ENCODE results near the gene MTAP.

MTAP gene

DNA sequence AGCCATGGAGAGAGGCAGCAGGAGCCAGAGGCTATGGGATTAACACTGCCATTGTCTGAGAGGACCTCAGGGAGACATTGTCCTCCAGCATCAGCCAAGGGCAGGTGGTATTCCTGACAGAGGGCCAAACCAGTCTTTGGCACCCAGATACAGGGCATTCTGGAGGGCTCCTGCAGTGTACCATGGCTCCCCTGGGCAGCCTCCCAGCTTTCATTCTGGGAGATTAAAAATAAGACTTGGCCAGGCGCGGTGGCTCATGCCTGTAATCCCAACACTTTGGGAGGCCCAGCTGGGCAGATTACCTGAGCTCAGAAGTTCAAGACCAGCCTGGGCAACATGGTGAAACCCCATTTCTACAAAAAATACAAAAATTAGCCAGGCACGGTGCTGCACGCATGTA lies 4.2 kb downstream of the MTAP start:
- no peak for FAIRE-seq

DNA sequence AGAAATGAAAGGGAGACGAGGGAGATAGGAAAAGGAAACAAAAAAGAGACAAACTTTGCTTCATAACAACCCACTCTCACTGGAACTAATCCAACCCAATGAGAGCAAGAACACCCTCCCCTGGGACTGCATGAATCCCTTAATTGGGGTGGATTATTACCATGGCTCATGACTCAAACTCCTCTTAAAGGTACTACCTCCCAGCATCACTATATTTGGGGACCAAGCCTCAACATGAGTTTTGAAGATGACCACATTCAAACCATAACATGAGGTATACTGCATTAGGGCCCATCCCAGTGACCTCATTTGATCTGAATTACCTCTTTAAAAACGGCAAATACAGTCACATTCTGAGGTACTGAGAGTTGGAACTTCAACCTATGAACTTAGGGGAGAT lies 8.0 kb downstream of the MTAP start:
- no peak for FAIRE-seq

DNA sequence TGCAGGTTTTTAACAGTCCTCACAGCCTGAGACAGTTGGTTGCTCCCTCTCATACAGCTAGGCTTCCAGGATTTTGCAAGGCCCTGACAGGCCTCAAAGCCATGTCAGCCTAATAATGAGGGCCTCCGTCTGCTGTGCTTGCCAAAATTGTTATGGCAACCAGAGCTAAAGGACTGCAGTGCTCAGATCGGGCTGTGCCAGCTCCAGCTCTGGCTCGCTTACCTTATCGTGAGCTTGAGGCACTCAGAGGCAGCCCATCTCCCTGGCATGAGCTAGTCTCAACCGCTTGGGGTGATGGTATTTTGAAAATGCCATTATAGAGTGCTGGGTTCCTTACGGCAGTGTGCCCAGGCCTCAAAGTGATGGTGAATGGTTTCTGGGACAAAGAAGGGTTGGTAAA lies 8.4 kb downstream of the MTAP start:
- no peak for FAIRE-seq

DNA sequence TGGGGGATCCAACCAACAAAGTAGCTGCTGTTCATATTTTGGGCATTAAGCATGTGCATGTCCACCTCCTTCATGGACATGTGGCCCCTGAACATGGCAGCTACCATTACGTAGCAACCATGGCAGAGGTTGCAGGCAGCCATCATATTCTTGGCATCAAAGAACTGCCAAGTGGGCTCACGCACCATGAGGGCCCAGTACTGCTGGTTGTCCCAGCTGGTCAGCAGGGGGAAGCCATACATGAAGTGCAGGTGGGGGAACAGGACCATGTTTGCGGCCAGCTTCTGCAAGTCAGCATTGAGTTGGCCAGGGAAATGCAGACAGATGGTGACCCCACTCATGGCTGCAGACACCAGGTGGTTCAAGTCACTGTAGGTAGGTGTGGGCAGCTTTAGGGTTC lies 9.5 kb downstream of the MTAP start:
- no peak for FAIRE-seq

DNA sequence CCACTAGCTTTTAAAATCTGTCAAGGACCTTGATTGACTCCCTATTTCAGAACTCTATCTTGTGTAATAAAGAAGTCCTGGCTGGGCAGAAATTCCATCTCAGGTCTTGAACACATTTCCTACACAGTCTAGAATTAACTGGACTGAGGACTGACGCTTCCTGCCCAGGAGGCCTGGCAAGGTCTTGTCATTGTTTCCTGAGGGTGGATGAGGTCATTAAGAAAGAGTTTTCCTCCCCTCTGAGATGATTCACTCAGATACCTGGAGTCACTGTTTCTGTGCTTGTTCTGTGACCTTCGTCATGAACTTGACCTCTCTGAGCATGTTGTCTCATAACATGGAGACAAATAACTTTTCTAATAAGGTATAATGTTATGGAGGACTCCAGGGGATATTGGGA lies 10.0 kb downstream of the MTAP start:
- FAIRE-seq, result no peak

DNA sequence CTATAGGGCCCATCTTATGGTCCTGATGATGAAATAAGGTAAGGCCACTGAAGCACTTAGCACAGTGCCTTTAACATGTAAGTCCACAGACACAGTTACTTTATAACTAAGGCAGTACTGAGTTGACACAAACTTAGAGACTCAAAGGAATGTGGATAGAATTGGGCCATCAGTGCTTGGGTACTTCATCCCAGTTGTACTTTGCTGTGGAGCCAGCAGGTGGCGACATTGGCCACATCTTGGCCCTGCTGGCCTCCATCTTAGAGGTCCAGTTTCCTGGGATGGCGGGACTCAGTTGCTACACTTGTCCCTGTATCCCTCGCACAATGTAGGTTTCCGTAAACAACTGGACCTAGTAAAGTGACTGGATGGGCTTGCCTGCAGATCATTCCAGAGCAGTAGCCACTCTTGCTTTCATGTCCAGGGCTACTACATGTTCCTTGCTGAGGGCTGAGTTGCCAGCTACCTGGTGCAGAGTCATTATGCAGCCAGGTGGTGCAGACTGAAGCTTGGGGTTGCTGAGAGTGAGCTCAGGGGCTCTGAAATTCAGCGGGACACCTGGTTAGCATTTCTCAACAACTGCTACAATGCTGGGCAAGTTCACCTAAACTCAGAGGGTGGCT lies 10.6 kb downstream of the MTAP start:
- peak; percentile 58 for FAIRE-seq

DNA sequence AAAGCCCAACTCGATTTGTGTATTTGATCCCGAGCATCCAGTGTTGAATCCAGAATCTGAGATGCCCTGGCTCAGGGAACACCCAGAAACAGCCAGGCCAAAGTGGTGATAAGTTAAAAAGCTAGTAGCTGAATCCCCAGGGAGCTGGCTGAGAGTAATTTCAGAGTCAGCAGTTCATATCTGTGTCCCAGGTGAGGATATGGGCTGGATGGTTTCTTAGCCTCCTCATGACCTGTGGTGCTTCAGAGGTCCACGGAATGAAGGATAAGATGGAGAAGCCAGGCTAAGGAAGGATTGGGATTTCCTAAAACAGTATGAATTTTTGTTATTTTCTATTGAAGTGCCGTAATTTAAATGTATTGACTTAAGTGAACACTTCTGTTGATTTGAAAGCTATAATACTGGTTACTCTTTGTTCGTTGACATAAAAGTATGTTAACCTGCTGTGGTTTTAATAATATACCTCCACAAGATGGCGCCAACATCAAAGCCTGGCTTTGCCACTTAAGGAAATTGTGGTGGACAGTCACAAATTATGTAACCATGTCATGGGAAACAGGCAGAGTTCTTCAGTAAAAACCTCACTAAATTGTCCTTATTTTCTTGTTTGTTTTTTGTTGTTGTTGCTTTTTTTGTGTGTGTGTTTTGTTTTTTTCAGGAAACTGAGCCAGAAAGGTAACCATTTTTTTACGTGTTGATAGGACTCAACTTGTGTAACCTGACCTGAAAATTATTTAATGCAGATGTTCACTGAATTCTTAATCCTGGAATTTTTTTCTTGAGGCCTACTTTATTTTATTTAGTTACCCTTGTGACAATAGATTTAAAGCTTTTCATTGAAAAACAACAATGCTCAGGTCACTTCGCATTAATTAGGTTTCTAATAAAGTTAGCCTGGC lies 11.4 kb downstream of the MTAP start:
- FAIRE-seq, result peak; percentile 95

DNA sequence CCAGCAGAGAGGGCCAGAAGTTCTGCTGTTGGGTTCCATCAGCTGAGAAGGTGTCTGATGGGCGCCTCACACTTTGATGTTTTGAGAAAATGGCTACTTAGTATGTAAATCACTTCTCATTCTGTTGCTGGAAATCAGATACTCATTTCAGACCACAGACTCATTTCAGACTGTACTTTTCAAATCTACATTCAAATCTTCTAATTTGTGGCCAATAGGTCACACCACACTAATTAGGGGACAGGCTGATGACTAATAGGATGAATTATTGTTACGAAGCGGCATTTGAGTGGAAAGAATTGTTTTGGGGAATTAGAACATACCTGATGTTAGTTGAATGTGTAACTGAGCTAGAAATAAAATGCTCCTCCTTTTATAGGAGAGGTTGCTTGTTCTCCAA lies 13.2 kb downstream of the MTAP start:
- FAIRE-seq, result no peak

DNA sequence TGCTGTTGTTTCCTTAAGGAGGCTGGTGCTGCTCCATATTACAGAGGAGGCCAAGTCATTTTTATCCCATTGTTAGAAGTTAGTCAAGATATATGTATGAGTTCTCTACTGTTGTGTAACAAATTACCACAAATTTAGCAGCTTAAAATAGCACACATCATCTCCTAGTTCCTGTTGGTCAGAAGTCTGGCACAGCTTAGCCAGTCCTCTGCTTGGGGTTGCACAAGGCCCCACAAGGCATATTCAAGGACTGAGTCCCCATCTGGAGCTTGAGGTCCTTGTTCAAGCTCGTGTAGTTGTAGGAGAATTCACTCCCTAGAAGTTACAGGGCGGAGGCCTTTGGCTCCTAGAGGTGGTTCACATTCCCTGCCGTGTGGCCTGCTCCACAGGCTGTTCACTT lies 14.7 kb downstream of the MTAP start:
- no peak for FAIRE-seq

DNA sequence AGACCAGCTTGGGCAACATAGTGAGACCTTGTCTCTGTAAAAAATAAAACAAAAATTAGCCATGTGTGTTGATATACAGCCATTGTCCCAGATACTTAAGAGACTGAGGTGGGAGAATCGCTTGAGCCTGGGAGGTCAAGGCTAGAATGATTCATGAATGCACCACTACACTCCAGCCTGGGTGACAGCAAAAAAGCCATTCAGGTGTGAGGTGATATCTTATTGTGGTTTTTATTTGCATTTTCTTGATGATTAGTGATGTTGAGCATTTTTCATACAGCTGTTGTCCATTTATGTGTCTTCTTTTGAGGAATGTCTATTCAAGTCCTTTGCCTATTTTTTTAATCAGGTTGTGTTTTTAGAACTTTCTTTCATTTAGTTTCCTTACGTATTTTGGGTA lies 23.2 kb downstream of the MTAP start:
- FAIRE-seq, result no peak

DNA sequence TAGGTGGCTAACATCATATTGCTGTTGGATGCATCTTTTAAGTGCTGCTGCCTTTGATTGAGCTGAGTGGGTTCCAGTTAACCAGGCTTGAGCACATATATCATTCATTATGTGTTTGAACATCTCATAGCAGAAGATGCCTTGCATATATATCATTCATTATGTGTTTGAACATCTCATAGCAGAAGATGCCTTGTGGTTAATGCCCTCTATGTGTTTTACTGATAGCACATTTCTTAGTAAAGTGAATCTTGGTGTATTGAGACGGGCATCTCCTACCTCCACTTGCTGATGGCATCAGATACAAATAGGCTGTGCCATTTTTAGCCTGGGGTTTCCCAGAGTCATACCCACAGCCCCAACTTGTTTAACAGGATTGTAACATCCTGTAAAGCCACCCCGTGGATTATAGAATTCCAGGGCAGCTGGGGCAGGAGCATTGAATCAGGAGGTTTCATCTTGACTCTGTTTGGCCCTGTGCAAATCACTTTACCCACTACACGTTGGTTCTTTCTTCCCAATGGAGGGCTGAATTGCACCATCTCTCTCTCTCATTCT lies 26.5 kb downstream of the MTAP start:
- no peak for FAIRE-seq

DNA sequence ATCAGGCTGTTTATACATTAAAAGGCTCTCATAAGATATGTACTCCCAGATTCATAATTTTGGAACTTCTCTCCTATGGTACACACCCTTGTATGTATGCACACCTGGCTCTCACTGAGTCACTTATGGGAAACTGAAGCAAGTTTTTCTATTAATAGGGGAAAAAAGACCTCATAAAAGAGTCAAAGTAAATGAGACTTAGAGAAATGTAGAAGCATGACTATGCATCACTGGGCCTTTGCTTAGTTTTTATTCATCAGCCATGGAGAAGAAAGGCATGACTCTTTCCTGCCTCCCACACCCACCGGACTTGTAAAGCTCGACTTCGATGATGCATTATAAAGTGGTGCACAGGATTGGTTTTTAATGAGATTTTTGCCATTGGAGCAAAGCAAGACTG lies 28.2 kb downstream of the MTAP start:
- FAIRE-seq, result no peak

DNA sequence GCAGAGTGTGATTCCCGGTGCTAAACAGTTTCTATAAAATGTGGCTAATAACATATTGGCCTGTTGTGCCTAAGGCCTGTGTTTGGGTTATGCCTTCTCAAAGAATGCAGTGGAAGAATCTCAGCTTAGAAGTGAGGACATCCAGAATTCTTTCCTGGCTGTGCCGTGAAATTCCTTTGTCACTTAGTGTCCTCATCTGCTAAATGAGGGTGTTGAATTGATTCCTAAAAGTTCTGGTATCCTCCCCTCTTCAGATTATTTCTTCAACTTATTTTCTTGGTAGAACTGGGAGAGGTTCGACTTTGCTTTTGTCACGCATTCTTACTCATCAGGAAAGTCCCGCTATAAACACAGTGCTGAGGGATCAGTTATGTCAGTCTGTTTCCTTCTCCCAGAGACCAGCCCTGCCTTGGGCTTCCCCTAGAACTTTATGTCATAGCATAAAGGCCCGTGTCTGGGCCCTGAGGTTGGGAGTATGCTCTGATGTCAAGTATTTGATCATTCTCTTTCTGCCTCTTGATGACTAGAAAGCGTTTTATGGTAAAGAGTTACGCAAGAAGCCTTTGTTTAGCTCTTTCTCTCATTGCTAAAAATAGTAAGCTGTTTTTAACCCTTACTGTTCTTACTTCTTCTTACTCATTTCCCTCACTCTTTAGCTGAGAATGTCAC lies 29.5 kb downstream of the MTAP start:
- no peak for FAIRE-seq

DNA sequence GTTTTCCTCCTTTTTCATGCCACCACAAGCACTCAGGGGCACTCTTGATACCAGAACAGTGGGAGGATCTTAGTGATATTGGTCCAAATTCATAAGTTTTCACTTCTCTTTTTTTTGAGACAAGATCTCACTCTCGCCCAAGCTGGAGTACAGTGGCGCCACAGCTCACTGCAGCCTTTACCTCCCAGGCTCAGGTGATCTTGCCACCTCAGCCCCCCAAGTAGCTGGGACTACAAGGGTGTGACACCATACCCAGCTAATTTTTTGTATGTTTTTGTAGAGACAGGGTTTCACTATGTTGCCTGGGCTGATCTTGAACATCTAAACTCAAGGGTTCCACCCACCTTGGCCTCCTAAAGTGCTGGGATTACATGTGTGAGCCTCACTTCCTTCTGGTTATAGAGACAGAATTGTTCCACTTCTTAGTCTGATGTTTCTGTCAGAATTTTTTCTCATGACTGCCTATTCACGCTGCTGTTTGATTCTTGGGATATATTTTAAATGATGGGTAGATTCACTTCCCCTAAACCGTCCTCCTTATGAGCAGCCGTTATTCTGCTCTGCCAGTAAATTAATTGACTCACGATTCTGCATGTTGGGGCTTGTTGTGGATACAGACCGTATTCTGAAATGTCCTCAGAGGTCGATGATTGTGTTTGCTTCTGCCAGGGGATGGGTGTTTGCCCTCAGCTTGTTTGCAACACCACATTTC lies 30.8 kb downstream of the MTAP start:
- no peak for FAIRE-seq

DNA sequence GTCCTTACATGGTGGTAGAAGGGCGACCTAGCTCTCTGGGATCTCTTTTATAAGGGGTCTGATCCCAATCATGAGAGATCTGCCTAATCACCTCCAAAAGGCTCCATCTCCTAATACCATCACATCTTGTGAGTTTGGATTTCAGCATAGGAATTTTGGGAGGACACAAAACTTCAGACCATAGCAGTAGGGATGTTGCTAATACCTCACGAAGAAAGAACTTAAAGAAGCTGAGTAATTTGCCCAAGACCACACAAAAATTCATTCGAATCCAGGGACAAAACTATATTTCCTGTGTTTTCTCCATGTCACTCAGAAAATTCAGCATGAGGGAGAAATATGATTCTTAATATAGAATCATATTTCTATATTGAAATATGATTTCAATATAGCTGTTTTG lies 32.7 kb downstream of the MTAP start:
- FAIRE-seq, result no peak

DNA sequence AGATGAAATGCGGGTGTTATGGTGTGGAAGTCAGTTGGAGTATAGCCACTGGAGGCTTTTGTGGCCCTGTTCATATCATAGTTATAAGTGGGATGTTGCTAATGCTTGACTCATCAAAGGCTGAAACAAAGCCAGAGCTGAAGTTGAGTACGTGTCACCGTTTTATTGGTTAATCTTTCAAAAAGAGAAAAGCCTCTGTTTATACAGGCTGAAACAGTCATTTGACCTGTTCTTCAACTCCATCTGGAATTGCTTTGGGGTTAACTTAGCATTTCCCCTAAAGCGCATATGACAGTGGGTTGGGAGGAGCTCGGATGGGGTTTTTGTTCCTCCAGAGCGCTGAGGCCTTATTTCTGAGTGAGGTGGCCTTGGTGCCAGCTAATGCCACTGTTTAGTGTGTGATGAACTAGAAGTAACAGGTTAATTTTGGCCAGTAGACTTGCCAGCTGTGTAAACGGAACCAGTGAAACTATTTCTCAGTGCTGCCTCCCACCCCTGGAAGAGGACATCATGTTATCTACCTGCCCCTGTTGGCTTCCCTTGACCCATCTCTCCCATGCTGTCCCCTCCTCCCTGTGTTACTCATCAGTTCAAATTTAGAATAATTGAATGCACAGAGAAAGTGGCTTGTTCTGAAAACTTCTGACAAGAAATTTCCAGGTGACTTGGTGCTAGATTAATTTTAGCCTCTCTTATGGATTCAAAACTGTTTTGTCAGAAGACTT lies 34.2 kb downstream of the MTAP start:
- FAIRE-seq, result no peak

DNA sequence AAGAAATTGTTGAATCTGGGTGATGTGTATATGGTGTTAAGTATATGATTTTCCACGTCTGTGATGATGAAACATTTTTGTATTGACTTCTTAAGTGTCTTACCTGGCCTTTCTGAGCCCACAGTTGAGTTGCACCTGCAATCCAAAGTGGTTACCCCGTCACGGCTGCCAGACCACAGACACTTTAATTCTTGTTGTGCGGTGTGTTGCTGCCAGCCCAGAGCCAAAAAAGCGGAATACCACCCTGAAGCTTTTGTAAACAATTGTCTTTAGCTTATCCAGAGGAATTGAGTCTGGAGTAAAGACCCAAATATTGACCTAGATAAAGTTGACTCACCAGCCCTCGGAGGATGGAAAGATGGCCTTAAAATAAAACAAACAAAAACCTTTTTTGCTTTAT lies 35.1 kb downstream of the MTAP start:
- FAIRE-seq, result no peak

DNA sequence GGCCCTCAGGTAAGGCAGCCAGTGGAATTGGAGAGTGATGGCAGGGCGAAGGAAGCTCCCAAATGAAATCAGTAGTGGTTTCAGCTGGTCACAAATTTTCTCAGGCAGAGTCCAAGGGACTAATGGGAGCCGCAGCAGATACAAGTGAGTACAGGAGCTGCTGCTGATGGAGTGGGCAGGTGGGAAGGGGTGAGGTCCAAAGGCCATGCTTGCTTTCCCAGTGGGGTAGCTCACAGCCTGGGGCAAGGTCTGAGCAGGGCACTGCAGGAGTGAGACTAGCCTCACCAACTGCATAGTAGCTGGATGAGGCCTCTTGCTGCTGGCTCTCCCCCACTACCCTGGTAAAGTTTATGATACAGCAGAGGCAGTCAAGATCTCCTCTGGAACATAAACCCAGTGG lies 38.2 kb downstream of the MTAP start:
- no peak for FAIRE-seq

DNA sequence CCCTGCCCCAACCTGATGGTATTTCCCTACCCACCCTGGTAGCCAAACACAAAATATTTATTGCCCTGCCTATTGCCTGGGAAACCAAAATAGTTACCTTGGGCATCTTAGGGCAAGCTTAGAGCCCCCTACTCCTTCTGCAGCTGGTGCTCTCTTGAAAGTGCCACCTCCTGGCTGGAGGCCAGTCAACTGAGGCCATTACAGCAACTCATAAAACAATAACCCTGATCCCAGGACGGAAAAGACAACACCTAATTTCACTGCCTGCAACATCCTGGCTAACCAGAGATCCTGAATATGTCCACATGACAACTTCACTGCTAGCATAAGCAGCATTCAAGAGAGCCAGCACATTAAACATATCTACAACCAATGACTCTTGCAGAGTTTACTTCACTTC lies 38.7 kb downstream of the MTAP start:
- FAIRE-seq, result no peak

DNA sequence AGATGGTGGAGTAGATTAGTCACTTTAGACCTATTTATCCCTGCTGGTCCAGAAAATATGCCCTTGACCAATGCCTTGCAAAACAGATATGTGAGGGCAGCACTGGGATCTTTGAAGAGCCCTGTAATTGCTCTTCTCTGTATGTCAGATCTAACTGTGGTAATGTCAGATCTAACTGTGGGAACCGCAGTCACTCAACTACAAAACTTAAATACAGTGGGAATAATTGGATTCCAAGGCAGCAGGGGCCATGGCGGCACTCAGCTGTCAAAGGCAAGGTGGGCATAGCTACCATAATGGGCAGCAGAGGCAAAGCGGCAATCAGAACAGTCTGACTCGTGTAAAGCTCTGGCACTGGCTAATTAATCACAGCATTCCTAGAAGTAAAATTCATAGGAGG lies 46.2 kb downstream of the MTAP start:
- no peak for FAIRE-seq

DNA sequence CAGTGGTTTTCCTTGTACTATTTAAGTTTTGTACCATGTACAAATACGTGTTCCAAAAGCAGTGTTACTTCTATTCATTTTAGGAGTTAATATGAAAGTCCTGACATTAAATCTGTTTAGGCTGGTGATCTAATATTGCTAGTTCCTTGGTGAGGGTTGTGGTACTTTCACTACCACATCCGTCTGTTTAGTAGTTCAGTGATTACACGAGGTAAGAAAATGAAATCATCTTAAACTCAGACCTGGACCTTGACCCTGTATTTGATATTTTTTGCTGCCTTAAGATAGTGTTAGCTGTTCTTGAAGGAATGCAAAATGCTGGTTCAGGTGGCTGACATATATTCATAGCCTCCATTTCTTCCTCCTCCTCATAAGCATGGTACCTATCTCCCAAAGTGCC lies 50.3 kb downstream of the MTAP start:
- no peak for FAIRE-seq

DNA sequence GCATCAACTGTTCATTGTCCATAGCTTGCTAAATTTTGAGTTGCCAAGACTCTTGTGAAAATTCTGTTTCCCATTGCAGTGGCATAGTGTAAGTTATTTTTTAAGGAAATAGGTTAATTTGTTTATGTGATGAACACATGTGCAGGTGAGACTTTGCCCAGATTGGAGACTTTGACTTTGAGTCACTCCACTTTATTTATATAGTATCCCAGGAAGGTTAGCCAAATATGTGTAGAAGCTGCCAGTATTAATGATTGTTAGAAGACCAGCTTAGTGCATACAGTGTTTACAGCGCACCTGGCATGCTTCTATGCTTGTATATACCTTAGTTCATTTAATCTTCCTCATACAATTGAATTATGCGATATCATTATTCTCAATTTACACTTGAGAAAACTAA lies 51.0 kb downstream of the MTAP start:
- no peak for FAIRE-seq

DNA sequence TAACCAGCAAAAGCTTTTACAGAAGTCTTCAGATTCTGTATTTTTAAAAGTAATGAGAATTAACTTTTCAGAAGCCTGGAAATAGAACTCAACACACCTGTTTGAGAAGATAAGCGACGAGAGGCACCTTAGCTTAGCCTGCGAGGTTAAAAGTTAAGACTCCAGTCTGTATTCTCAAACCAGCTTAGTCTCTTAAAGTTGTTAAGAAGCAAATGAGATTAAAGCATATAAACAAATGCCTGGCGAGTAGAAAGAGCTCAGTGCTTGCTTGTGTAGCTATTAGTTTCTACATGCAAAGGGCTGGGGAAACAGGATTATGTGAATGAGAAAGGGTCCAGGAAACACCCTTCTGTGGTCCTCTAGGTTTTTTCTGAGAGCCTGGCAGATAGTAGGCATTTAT lies 51.7 kb downstream of the MTAP start:
- FAIRE-seq, result no peak

Data from A204.1 (cell line).